ENCODE results near the gene JAM2. TPM values are rescaled to one million over a fixed set of nuclear protein-coding genes. Genes with fewer than 3 reads are reported as not detected.

JAM2 gene
- total and polyA plus RNA-seq, 2 of the 4 experiments (the other 2 are of a cell fraction) = 0.72 to 2.1 TPM

DNA sequence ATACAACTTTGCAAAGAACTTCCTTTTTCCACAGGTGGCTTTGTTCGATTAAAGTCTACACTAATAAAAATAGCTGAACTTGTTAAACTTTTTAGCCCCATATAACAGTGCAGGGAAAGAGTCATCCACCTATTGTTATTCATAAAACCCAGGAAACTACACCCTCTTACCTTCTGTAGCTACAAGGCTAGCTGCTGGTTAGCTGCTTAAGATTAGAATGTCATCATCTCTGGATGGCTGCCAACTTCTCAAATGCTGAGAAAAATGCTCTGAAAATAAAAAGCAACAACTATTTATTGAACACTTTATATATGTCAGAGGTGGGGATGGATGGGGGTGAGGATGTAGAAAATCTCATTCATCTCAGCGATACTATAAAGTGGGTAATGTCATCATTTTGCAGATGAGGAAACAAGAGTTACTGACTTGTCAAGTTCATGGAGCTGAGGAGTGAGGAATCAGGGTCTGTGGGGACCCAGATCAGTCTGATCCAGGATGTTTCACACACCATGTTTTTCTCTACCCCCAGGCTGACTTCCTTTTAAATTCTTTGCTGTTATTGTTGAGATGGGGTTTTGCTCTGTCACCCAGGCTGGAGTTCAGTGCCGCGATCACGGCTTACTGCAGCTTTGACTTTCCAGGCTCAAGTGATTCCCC is 78.6 kb downstream of the JAM2 start:
- H3K9me1 ChIP-seq (ENCODE audit: insufficient read depth, low read length) = 0 out of 2 replicates have a peak, but pooled peaks cover 6% of the 10 kb centered on the region
- no peak overlapping the region for H4K5ac ChIP-seq (ENCODE audit: low read depth, low read length)
- no peak overlapping the region for H3K18ac ChIP-seq (ENCODE audit: low read depth, low read length)
- H2AK9ac ChIP-seq (replicated peaks; ENCODE audit: low read depth, low read length, poor library complexity) = no peak overlapping the region
- ChIA-PET CTCF (interaction anchor here (0.6 to 0.7 kb wide), 2 partner anchors 10 to 63 kb away, joined by 3 read pairs; no protein-coding TSS in a partner anchor), POLR2A (ENCODE audit: unreplicated experiment) (interaction anchor here (1.1 kb wide), 1 partner anchor 12 kb away, joined by 3 read pairs; no protein-coding TSS in a partner anchor)
- no peak overlapping the region for H2BK5ac ChIP-seq (ENCODE audit: low read depth, low read length, poor library complexity, severe bottlenecking)
- no peak overlapping the region for H4K8ac ChIP-seq (ENCODE audit: low read depth in 2 of 2, low read length in 2 of 2)
- H3K79me1 ChIP-seq (ENCODE audit: low read depth in 1 of 2, low read length in 2 of 2) = no peaks in the 10 kb centered on the region
- no peak overlapping the region for H2BK20ac ChIP-seq (ENCODE audit: low read depth, low read length)
- H3K27ac ChIP-seq (ENCODE audit: insufficient read depth, low read length) = no peak overlapping the region
- peak; percentile 51 for DNase-seq
- BruUV-seq (replicated peaks) = no TSS peak
- no peak overlapping the region for H3K4ac ChIP-seq (ENCODE audit: low read depth, low read length)
- no peak overlapping the region for H3K4me2 ChIP-seq (ENCODE audit: low read depth, low read length)
- no peaks in the 10 kb centered on the region for H4K20me1 ChIP-seq (ENCODE audit: insufficient read depth, low read length)
- no peak overlapping the region for H3K9ac ChIP-seq (ENCODE audit: low read depth, low read length)
- H2AFZ ChIP-seq (replicated peaks; ENCODE audit: low read length, poor library complexity) = no peak overlapping the region
- dilution Hi-C loops (cut with HindIII; ENCODE audit: low sequenced_read_pairs, unreplicated experiment) = no loop called here
- H2BK120ac ChIP-seq (ENCODE audit: low read depth, low read length) = no peak overlapping the region
- no peaks in the 10 kb centered on the region for H3K9me3 ChIP-seq (ENCODE audit: control insufficient read depth, insufficient read depth, low read length)
- TF ChIP-seq MAFK (IDR thresholded peaks at IDR 0.05; ENCODE audit: low read depth, low read length) (no peak), CEBPB (IDR thresholded peaks at IDR 0.05; ENCODE audit: low read depth, low read length) (no peak), MXI1 (IDR thresholded peaks at IDR 0.05; ENCODE audit: borderline replicate concordance, low read depth, low read length) (no peak), RCOR1 (IDR thresholded peaks at IDR 0.05; ENCODE audit: insufficient replicate concordance, low read length) (no peak), RAD21 (IDR thresholded peaks at IDR 0.05; ENCODE audit: low read length) (no peak), FOS (IDR thresholded peaks at IDR 0.05; ENCODE audit: low read depth, low read length) (no peak), BHLHE40 (IDR thresholded peaks at IDR 0.05; ENCODE audit: low read depth, low read length) (no peak), MAZ (IDR thresholded peaks at IDR 0.05; ENCODE audit: borderline replicate concordance, low read depth, low read length) (no peak), CHD1 (IDR thresholded peaks at IDR 0.05; ENCODE audit: low read depth, low read length) (no peak), POLR2A (IDR thresholded peaks at IDR 0.05; ENCODE audit: low read depth, low read length) (no peak), RFX5 (IDR thresholded peaks at IDR 0.05; ENCODE audit: low read depth, low read length) (no peak), SMC3 (IDR thresholded peaks at IDR 0.05; ENCODE audit: low read depth, low read length) (no peak), NFE2L2 (IDR thresholded peaks at IDR 0.05; ENCODE audit: low read depth, low read length) (no peak)
- TF ChIP-seq, protein P1, sequence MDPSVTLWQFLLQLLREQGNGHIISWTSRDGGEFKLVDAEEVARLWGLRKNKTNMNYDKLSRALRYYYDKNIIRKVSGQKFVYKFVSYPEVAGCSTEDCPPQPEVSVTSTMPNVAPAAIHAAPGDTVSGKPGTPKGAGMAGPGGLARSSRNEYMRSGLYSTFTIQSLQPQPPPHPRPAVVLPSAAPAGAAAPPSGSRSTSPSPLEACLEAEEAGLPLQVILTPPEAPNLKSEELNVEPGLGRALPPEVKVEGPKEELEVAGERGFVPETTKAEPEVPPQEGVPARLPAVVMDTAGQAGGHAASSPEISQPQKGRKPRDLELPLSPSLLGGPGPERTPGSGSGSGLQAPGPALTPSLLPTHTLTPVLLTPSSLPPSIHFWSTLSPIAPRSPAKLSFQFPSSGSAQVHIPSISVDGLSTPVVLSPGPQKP (IDR thresholded peaks at IDR 0.05; ENCODE audit: borderline replicate concordance, low read depth, low read length) = no peak
- TF ChIP-seq, protein P2, sequence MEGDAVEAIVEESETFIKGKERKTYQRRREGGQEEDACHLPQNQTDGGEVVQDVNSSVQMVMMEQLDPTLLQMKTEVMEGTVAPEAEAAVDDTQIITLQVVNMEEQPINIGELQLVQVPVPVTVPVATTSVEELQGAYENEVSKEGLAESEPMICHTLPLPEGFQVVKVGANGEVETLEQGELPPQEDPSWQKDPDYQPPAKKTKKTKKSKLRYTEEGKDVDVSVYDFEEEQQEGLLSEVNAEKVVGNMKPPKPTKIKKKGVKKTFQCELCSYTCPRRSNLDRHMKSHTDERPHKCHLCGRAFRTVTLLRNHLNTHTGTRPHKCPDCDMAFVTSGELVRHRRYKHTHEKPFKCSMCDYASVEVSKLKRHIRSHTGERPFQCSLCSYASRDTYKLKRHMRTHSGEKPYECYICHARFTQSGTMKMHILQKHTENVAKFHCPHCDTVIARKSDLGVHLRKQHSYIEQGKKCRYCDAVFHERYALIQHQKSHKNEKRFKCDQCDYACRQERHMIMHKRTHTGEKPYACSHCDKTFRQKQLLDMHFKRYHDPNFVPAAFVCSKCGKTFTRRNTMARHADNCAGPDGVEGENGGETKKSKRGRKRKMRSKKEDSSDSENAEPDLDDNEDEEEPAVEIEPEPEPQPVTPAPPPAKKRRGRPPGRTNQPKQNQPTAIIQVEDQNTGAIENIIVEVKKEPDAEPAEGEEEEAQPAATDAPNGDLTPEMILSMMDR (conservative IDR thresholded peaks at IDR 0.05; ENCODE audit: low read depth, low read length) = no peak
- TF ChIP-seq, protein P3, sequence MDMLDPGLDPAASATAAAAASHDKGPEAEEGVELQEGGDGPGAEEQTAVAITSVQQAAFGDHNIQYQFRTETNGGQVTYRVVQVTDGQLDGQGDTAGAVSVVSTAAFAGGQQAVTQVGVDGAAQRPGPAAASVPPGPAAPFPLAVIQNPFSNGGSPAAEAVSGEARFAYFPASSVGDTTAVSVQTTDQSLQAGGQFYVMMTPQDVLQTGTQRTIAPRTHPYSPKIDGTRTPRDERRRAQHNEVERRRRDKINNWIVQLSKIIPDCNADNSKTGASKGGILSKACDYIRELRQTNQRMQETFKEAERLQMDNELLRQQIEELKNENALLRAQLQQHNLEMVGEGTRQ (IDR thresholded peaks at IDR 0.05; ENCODE audit: low read depth, low read length) = no peak
- H3K36me3 ChIP-seq (ENCODE audit: control insufficient read depth, insufficient read depth, low read length) = peaks cover 3% of the 10 kb centered on the region
- H3K4me3 ChIP-seq (ENCODE audit: insufficient read depth, low read depth, low read length) = no peak overlapping the region
- no peak overlapping the region for H2BK15ac ChIP-seq (ENCODE audit: low read depth, low read length)
- in situ Hi-C loops (cut with MboI; ENCODE audit: low sequenced_read_pairs) = no loop called here
- H3K23ac ChIP-seq (ENCODE audit: low read depth, low read length) = no peak overlapping the region
- no peaks in the 10 kb centered on the region for H3K4me1 ChIP-seq (ENCODE audit: control insufficient read depth, insufficient read depth, low read length)
- no peak overlapping the region for H3K56ac ChIP-seq (ENCODE audit: extremely low read depth, insufficient read depth, low read length)
- H2AK5ac ChIP-seq (ENCODE audit: low read depth, low read length) = no peak overlapping the region
- peak; percentile 27; the same call in 1 of the 2 replicates for ATAC-seq (ENCODE audit: low read depth)
- 60% methylated on average over 1 of the region's 5 CpGs; no CpG with 5 or more reads in 1 of the 2 experiments for WGBS, 2 experiments (ENCODE audit: extremely low coverage in 2 of 2, insufficient read length in 1 of 2)
- no peaks in the 10 kb centered on the region for H3K27me3 ChIP-seq (ENCODE audit: control insufficient read depth, insufficient read depth, low read length)
- intact Hi-C loops (cut with micrococcal nuclease) = no loop called here
- no peak overlapping the region for H3K14ac ChIP-seq (replicated peaks; ENCODE audit: low read depth, low read length)
- no peak overlapping the region for H4K91ac ChIP-seq (ENCODE audit: insufficient read depth, low read depth, low read length)
